ENCODE measurements around the gene SIRPB1.

GRCh38 chr20:1654996-1655395, 35.2 kb upstream of the SIRPB1 start:
- TF ChIP-seq CTCF (IDR thresholded peaks at IDR 0.05) (no peak), POLR2A (IDR thresholded peaks at IDR 0.05) (no peak)

Data from uterus (tissue), 2 donors.